Measurements from ENCODE around the gene GRID2. TPM values are rescaled to one million over a fixed set of nuclear protein-coding genes. Genes with fewer than 3 reads are reported as not detected.

Gene GRID2
- total RNA-seq, 1 donor from 2014 or later = 11.6 TPM

DNA sequence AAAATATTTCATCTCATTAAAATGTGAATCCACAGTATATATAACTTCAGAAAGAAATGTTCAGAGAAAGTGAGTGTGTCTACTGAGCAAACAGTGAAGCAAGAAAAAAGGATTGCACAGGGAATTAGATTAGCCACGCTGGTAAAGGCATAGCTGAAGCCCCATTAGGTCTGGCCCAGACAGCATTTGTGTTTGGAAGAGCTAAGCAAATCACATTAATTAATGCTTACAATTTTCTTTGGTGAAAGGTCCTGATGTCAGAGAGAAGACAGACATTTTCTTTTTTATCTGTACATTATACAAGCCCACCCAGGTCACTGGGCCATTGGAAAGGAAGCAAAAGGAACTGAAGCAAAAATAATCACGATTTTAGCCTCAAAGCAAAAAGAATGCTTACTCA, 354.6 kb downstream of the GRID2 start:
- peaks cover 3% of the 10 kb centered on the region for H3K4me1 Mint-ChIP-seq (ENCODE audit: unreplicated experiment)
- H3K27me3 Mint-ChIP-seq (ENCODE audit: unreplicated experiment) = no peaks in the 10 kb centered on the region
- H3K9me3 Mint-ChIP-seq (ENCODE audit: unreplicated experiment) = no peaks in the 10 kb centered on the region

DNA sequence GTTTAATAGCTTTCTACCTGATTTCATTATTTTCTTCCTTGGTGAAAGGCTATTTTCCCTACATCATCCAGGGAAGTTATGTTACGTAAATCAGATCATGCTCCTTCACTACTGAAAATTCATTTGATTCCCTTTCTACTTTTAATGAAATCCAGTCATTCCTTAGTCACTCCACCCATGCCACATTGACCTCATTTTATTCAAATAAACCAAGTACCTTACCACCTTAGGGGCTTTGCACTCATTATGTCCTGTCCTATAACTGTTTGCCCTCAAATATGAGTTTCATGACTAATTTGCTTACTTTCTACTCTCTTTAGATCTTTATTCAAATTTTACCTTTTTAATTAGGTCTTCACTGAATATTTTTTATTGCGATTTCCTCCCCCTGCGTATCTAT, 374.0 kb downstream of the GRID2 start:
- TF ChIP-seq, protein P1, sequence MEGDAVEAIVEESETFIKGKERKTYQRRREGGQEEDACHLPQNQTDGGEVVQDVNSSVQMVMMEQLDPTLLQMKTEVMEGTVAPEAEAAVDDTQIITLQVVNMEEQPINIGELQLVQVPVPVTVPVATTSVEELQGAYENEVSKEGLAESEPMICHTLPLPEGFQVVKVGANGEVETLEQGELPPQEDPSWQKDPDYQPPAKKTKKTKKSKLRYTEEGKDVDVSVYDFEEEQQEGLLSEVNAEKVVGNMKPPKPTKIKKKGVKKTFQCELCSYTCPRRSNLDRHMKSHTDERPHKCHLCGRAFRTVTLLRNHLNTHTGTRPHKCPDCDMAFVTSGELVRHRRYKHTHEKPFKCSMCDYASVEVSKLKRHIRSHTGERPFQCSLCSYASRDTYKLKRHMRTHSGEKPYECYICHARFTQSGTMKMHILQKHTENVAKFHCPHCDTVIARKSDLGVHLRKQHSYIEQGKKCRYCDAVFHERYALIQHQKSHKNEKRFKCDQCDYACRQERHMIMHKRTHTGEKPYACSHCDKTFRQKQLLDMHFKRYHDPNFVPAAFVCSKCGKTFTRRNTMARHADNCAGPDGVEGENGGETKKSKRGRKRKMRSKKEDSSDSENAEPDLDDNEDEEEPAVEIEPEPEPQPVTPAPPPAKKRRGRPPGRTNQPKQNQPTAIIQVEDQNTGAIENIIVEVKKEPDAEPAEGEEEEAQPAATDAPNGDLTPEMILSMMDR (IDR thresholded peaks at IDR 0.05; ENCODE audit: unreplicated experiment) = no peak
- Mint-ChIP-seq H3K36me3 (ENCODE audit: low read depth, unreplicated experiment) (no peaks in the 10 kb centered on the region), H3K4me3 (ENCODE audit: unreplicated experiment) (no peak overlapping the region), H3K4me1 (ENCODE audit: unreplicated experiment) (peaks cover 3% of the 10 kb centered on the region), H3K27ac (ENCODE audit: unreplicated experiment) (no peak overlapping the region), H3K9me3 (ENCODE audit: unreplicated experiment) (no peaks in the 10 kb centered on the region), H3K27me3 (ENCODE audit: unreplicated experiment) (peaks cover 1% of the 10 kb centered on the region)
- DNase-seq (ENCODE audit: low spot score) = no peak

More for the DNA sequence above, 354.6 kb downstream of the GRID2 start:
- no peaks in the 10 kb centered on the region for H3K36me3 Mint-ChIP-seq (ENCODE audit: low read depth, unreplicated experiment)
- DNase-seq (ENCODE audit: low spot score) = no peak
- TF ChIP-seq, protein P1 (IDR thresholded peaks at IDR 0.05; ENCODE audit: unreplicated experiment) = no peak
- H3K27ac Mint-ChIP-seq (ENCODE audit: unreplicated experiment) = no peak overlapping the region
- H3K4me3 Mint-ChIP-seq (ENCODE audit: unreplicated experiment) = no peak overlapping the region

DNA sequence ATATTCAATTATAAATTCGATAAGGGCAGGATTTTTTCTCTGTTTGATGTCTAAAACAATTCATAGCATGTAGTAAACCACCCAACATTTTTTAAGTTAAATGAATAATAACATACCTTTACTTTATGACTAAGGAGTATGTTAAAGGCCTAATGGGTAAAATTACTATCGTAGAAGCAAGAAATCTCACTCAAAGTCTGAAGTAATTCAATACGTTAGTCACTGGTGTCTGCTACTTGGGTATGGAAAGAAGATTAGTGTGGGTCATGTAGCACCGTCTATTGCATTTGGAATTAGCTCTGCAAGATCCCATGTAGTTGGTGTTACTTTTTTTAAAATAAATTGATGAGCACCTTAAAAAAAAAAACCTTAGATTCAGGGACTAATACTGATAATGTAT, 374.5 kb downstream of the GRID2 start:
- Mint-ChIP-seq H3K27ac (ENCODE audit: unreplicated experiment) (no peak overlapping the region), H3K4me1 (ENCODE audit: unreplicated experiment) (peaks cover 3% of the 10 kb centered on the region), H3K9me3 (ENCODE audit: unreplicated experiment) (no peaks in the 10 kb centered on the region), H3K36me3 (ENCODE audit: low read depth, unreplicated experiment) (no peaks in the 10 kb centered on the region), H3K27me3 (ENCODE audit: unreplicated experiment) (peaks cover 1% of the 10 kb centered on the region), H3K4me3 (ENCODE audit: unreplicated experiment) (no peak overlapping the region)
- TF ChIP-seq, protein P1 (IDR thresholded peaks at IDR 0.05; ENCODE audit: unreplicated experiment) = no peak
- no peak for DNase-seq (ENCODE audit: low spot score)

DNA sequence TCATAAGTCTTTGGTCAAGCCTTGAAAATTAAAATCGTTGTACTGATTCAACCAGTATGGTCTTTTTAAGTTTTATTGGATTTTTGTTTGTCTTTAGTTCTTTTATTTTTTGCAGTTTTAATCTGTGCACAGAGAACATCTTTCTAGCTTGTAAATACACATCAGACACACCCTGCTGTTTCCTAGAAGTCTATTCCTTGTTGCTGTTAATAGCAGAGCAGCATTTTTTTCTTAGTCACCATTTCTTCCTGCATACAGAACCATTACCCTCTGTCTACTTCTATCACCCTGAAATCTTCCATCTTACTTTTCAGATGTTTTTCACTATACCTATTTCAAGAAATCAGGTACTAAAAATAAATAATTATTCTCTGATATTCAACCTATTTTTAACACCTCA, 375.4 kb downstream of the GRID2 start:
- TF ChIP-seq, protein P1 (IDR thresholded peaks at IDR 0.05; ENCODE audit: unreplicated experiment) = no peak
- H3K27ac Mint-ChIP-seq (ENCODE audit: unreplicated experiment) = no peak overlapping the region
- H3K4me1 Mint-ChIP-seq (ENCODE audit: unreplicated experiment) = peaks cover 3% of the 10 kb centered on the region
- no peak overlapping the region for H3K4me3 Mint-ChIP-seq (ENCODE audit: unreplicated experiment)
- no peaks in the 10 kb centered on the region for H3K36me3 Mint-ChIP-seq (ENCODE audit: low read depth, unreplicated experiment)
- no peaks in the 10 kb centered on the region for H3K9me3 Mint-ChIP-seq (ENCODE audit: unreplicated experiment)
- no peak for DNase-seq (ENCODE audit: low spot score)
- H3K27me3 Mint-ChIP-seq (ENCODE audit: unreplicated experiment) = peaks cover 1% of the 10 kb centered on the region

DNA sequence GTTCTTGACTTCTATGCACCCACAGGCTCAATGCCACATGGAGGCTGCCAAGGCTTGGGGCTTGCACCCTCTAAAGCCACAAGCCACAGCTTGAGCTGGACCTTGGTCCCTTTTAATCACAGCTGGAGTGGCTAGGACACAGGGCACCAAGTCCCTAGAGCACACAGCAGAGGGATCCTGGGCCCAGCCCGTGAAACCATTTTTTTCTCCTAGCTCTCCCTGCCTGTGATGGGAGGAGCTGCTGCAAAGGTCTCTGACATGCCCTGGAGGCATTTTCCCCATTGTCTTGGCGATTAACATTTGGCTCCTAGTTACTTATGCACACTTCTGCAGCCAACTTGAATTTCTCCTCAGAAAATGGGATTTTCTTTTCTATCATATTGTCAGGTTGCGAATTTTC, 410.9 kb downstream of the GRID2 start:
- H3K9me3 Mint-ChIP-seq (ENCODE audit: unreplicated experiment) = no peaks in the 10 kb centered on the region
- H3K4me3 Mint-ChIP-seq (ENCODE audit: unreplicated experiment) = no peak overlapping the region
- TF ChIP-seq, protein P1 (IDR thresholded peaks at IDR 0.05; ENCODE audit: unreplicated experiment) = no peak
- no peaks in the 10 kb centered on the region for H3K4me1 Mint-ChIP-seq (ENCODE audit: unreplicated experiment)
- no peak overlapping the region for H3K27ac Mint-ChIP-seq (ENCODE audit: unreplicated experiment)
- H3K27me3 Mint-ChIP-seq (ENCODE audit: unreplicated experiment) = no peaks in the 10 kb centered on the region
- no peak for DNase-seq (ENCODE audit: low spot score)
- H3K36me3 Mint-ChIP-seq (ENCODE audit: low read depth, unreplicated experiment) = no peaks in the 10 kb centered on the region
